Fibroblast of lung (primary cell): ENCODE measurements around the gene RSL24D1. TPM values are rescaled to one million over a fixed set of nuclear protein-coding genes. Genes with fewer than 3 reads are reported as not detected.

Experiments used
- DNase-seq, 2 donors: peaks; one replicate each; pipeline versions ENCODE4 v3.0.0 to v3.0.0-alpha.2; 2010; ENCODE audit warnings: low read depth in 2 of 2
- H2AFZ ChIP-seq: 2 replicates; pipeline ENCODE4 v1.5.1; 2012; ENCODE audit warnings: low read length, control low read depth, inconsistent platforms
- H3K27ac ChIP-seq: 2 replicates; pipeline ENCODE4 v1.5.1; 2011; ENCODE audit warnings: low read length, control low read depth; ENCODE audit not compliant: insufficient read depth
- H3K27me3 ChIP-seq: 2 replicates; pipeline ENCODE4 v1.5.1; 2011; ENCODE audit warnings: mild to moderate bottlenecking, low read length; ENCODE audit not compliant: control insufficient read depth, insufficient read depth
- H3K36me3 ChIP-seq: 2 replicates; pipeline ENCODE4 v1.5.1; 2011; ENCODE audit warnings: low read length; ENCODE audit not compliant: control insufficient read depth, insufficient read depth
- H3K4me1 ChIP-seq: 2 replicates; pipeline ENCODE4 v1.5.1; 2011; ENCODE audit warnings: low read length; ENCODE audit not compliant: control insufficient read depth, insufficient read depth; ENCODE audit errors: extremely low read depth
- H3K4me2 ChIP-seq: 2 replicates; pipeline ENCODE4 v1.5.1; 2011; ENCODE audit warnings: low read length, control low read depth; ENCODE audit not compliant: insufficient read depth; ENCODE audit errors: extremely low read depth
- H3K4me3 ChIP-seq, 4 experiments: fragments of 200-600 bp in 1 of 4; sonication (generic) in 1 of 4; replicated peaks in 1 of 4; 2 replicates each; pipeline ENCODE4 v1.5.1; 2011 to 2016; ENCODE audit warnings: low read length in 4 of 4, low read depth in 3 of 4, mild to moderate bottlenecking in 3 of 4, control low read depth in 2 of 4, inconsistent platforms in 1 of 4, mixed read lengths in 1 of 4; ENCODE audit not compliant: insufficient read depth in 1 of 4; ENCODE audit errors: control extremely low read depth in 1 of 4
- H3K79me2 ChIP-seq: 2 replicates; pipeline ENCODE4 v1.5.1; 2012; ENCODE audit warnings: mild to moderate bottlenecking, low read length, inconsistent platforms; ENCODE audit not compliant: control insufficient read depth, insufficient read depth
- H3K9ac ChIP-seq: 2 replicates; pipeline ENCODE4 v1.5.1; 2011; ENCODE audit warnings: mild to moderate bottlenecking, low read length, control low read depth; ENCODE audit not compliant: insufficient read depth
- H3K9me3 ChIP-seq: 2 replicates; pipeline ENCODE4 v1.5.1; 2012; ENCODE audit warnings: low read depth, low read length; ENCODE audit not compliant: control insufficient read depth, insufficient read depth
- H4K20me1 ChIP-seq: 2 replicates; pipeline ENCODE4 v1.5.1; 2011; ENCODE audit warnings: low read length; ENCODE audit not compliant: control insufficient read depth, insufficient read depth; ENCODE audit errors: extremely low read depth
- CTCF ChIP-seq, 2 donors: IDR thresholded peaks in 1 of 2; conservative IDR thresholded peaks in 1 of 2; 1 replicate in 1 of 2; 2 replicates in 1 of 2; pipeline ENCODE4 v1.5.1; 2011 to 2012; ENCODE audit warnings: low read length in 2 of 2, control low read depth in 1 of 2, inconsistent platforms in 1 of 2, low read depth in 1 of 2, mild to moderate bottlenecking in 1 of 2
- EZH2 ChIP-seq: IDR thresholded peaks from 2 replicates; pipeline ENCODE4 v1.5.1; 2012; ENCODE audit warnings: low read length, control low read depth, mild to moderate bottlenecking; ENCODE audit errors: missing control alignments
- polyA plus RNA-seq, 2 donors: library from polyadenylated mRNA; depleted of rRNA in 1 of 2; stranded (reverse) in 1 of 2; unstranded in 1 of 2; fragments of >200 nt; gene quantifications; 2 replicates each; pipeline ENCODE4 v1.2.1, GENCODE V29; 2011 to 2012; ENCODE audit warnings: missing spikeins in 1 of 2
- total RNA-seq: library from RNA; depleted of rRNA; stranded (reverse); fragments of >200 nt; gene quantifications from 2 replicates; pipeline ENCODE4 v1.2.1, GENCODE V29; 2014

The RSL24D1 gene
- total and polyA plus RNA-seq, 2 donors (not counting 1 experiment from before 2014, with no cell fraction given): 56.8 to 117 TPM

- Histone ChIP-seq H3K36me3 (no peaks in the 10 kb centered on the region), H3K9me3 (no peaks in the 10 kb centered on the region), H3K4me2 (no peak overlapping the region), H2AFZ (no peak overlapping the region), H4K20me1 (no peaks in the 10 kb centered on the region), H3K4me3 (no peak overlapping the region), H3K27ac (no peak overlapping the region), H3K9ac (no peak overlapping the region), H3K4me1 (no peaks in the 10 kb centered on the region), H3K27me3 (no peaks in the 10 kb centered on the region), H3K79me2 (no peaks in the 10 kb centered on the region)
- TF ChIP-seq EZH2: no peak
- no peak for TF ChIP-seq CTCF (conservative IDR thresholded peaks at IDR 0.05 in 1 of 2, IDR thresholded peaks at IDR 0.05 in 1 of 2; ENCODE audit: low read depth in 1 of 2, low read length in 2 of 2)
- no peak for DNase-seq
These were observed 26.4 kb downstream of the RSL24D1 start for GRCh38 chr15:55170361-55170760.

GRCh38 chr15:55168350-55168974 lies 28.3 kb downstream of the RSL24D1 start:
- TF ChIP-seq CTCF (conservative IDR thresholded peaks at IDR 0.05 in 1 of 2, IDR thresholded peaks at IDR 0.05 in 1 of 2; ENCODE audit: low read depth in 1 of 2, low read length in 2 of 2): peak; percentile 86 to 93
- TF ChIP-seq EZH2: no peak
- Histone ChIP-seq H3K27ac (no peak overlapping the region), H3K4me1 (no peaks in the 10 kb centered on the region), H3K9me3 (no peaks in the 10 kb centered on the region), H2AFZ (no peak overlapping the region), H3K9ac (no peak overlapping the region), H3K4me3 (no peak overlapping the region), H4K20me1 (no peaks in the 10 kb centered on the region), H3K4me2 (no peak overlapping the region), H3K36me3 (no peaks in the 10 kb centered on the region), H3K27me3 (no peaks in the 10 kb centered on the region), H3K79me2 (no peaks in the 10 kb centered on the region)
- peak; percentile 50 to 71 for DNase-seq

GRCh38 chr15:55164284-55164683 lies 32.5 kb downstream of the RSL24D1 start:
- DNase-seq: no peak
- no peaks in the 10 kb centered on the region for H3K79me2 ChIP-seq
- no peak overlapping the region for H3K4me2 ChIP-seq
- H3K36me3 ChIP-seq: no peaks in the 10 kb centered on the region
- H4K20me1 ChIP-seq: no peaks in the 10 kb centered on the region
- no peaks in the 10 kb centered on the region for H3K27me3 ChIP-seq
- H3K4me3 ChIP-seq: no peak overlapping the region
- TF ChIP-seq CTCF (conservative IDR thresholded peaks at IDR 0.05 in 1 of 2, IDR thresholded peaks at IDR 0.05 in 1 of 2; ENCODE audit: low read depth in 1 of 2, low read length in 2 of 2): no peak
- no peak for TF ChIP-seq EZH2
- H3K4me1 ChIP-seq: no peaks in the 10 kb centered on the region
- H2AFZ ChIP-seq: no peak overlapping the region
- H3K9me3 ChIP-seq: no peaks in the 10 kb centered on the region
- no peak overlapping the region for H3K27ac ChIP-seq
- H3K9ac ChIP-seq: no peak overlapping the region
